Epithelial cell of proximal tubule (primary cell): ENCODE data around the gene SHISA7. TPM values are rescaled to one million over a fixed set of nuclear protein-coding genes. Genes with fewer than 3 reads are reported as not detected.

ENCODE experiments used
- DNase-seq: peaks from one replicate; pipeline ENCODE4 v3.0.0-alpha.2; 2011; ENCODE audit warnings: low read depth
- H3K4me3 ChIP-seq: 2 replicates; pipeline ENCODE4 v1.5.1; 2011; ENCODE audit warnings: low read depth, mild to moderate bottlenecking, low read length
- CTCF ChIP-seq: conservative IDR thresholded peaks from 2 replicates; pipeline ENCODE4 v1.5.1; 2012; ENCODE audit warnings: low read depth, mild to moderate bottlenecking, low read length
- total RNA-seq: library from RNA; depleted of rRNA; stranded (reverse); fragments of >200 nt; gene quantifications from 2 replicates; pipeline ENCODE4 v1.2.3, GENCODE V29; 2015

The SHISA7 gene
- total RNA-seq = 0.17 TPM in 1 of 2 replicates, not detected in the other

GRCh38 chr19:55443045-55443823 lies at the start of gene SHISA7:
Gene SHISA7, minus strand, starts transcription at chr19:55443300. Its CDS starts 437 bp downstream, at chr19:55442863.
- TF ChIP-seq CTCF = no peak
- DNase-seq = no peak
- no peak within 1 kb of the TSS for H3K4me3 ChIP-seq

GRCh38 chr19:55492362-55492944 lies 49.4 kb upstream of the SHISA7 start:
- DNase-seq = no peak
- no peak overlapping the region for H3K4me3 ChIP-seq
- TF ChIP-seq CTCF = no peak

GRCh38 chr19:55491546-55492360 lies 48.7 kb upstream of the SHISA7 start:
- TF ChIP-seq CTCF = no peak
- no peak overlapping the region for H3K4me3 ChIP-seq
- DNase-seq = no peak

GRCh38 chr19:55490478-55491432 lies 47.7 kb upstream of the SHISA7 start:
- no peak for TF ChIP-seq CTCF
- no peak for DNase-seq

GRCh38 chr19:55489711-55490477 lies 46.8 kb upstream of the SHISA7 start:
- DNase-seq = no peak
- H3K4me3 ChIP-seq = no peak overlapping the region
- no peak for TF ChIP-seq CTCF

More at GRCh38 chr19:55490478-55491432, 47.7 kb upstream of the SHISA7 start:
- no peak overlapping the region for H3K4me3 ChIP-seq
